Activated T-helper 1 cell treated with anti-CD3 and anti-CD28 coated beads, Interleukin-2, amount 50 U/mL, for 16 hours (primary cell): ENCODE data around the gene CCNH.

Source experiments
- DNase-seq, 2 donors: peaks; one replicate each; pipeline ENCODE4 v3.0.0-alpha.2; 2020; ENCODE audit warnings: low read depth in 1 of 2, low spot score in 1 of 2

The CCNH gene

GRCh38 chr5:87412630-87413342 lies at the start of gene CCNH:
Gene CCNH, minus strand, starts transcription at chr5:87412930. Its CDS starts 136 bp downstream, at chr5:87412794.
- peak; percentile 90 for DNase-seq

DNA sequence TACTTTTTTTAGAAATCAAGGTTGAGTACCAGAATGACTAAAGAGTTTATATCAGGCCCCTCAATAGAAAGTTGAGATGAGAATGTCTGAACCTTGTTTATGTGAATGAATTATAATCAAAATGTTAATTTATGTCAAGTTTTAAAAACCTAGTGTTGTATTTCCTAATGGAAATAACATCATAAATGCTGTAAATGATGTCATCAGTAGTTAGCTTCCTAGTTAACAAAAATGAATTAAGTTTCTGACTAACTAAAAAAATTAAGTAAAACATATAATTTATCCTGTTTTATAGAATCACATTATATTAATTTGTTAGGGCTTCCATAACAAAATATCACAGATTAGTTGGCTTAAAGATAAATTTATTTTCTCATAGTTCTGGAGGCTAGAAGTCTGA lies 45.0 kb upstream of the CCNH start:
- DNase-seq, result no peak

DNA sequence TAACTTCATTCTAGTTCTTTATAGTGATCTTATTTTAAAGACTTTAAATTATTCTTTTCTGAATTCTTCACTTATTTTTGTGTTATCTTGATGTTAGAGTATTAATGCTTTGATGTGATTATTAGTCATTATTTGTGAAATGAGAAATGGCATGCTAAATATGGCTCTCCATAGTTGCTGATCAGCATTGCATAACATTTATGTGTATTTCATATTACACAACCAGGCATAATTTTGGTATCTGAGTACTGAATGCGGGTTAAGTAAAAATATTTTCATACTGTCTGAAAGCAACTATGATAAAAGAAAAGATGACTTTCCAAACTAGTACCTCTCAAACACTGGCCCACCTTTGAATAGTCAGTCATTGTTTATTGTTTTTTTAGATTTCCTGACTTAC lies 41.1 kb upstream of the CCNH start:
- DNase-seq, result no peak

DNA sequence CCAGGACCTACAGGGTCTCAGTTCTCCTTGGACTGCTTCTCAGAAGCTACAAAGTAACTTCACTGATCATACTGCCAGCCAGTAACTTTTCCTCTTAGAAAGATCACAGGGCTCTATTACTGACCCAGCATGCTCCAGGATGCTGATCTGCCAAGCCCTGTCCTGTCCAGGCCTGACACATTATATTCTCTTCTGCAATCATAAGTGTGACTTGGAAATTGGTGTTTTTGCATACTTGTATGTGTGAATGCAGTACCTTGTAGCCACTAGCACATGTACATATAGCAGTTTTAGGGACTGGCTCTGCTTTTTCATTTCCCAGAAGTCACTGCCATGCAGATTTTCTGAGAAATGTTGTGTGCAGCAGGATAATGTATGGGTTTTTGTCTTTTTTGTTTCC lies 40.1 kb upstream of the CCNH start:
- DNase-seq, result no peak

GRCh38 chr5:87442419-87442818 lies 29.7 kb upstream of the CCNH start:
- DNase-seq, result no peak

DNA sequence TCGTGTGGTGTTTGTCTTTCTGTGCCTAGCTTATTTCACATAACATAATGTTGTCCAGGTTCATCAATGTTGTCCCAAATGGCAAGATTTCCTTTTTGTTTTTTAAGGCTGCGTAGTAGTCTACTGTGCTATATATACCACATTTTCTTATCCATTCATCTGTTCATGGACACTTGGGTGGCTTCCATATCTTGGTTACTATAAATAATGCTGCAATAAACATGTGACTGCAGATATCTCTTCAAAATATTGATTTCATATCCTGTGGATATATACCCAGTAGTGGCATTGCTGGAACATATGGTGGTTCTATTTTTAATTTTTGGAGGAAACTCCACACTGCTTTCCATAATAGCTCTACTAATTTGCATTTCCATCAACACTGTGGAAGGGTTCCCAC lies 25.5 kb upstream of the CCNH start:
- DNase-seq, result no peak

GRCh38 chr5:87437724-87438123 lies 25.0 kb upstream of the CCNH start:
- DNase-seq, result no peak

DNA sequence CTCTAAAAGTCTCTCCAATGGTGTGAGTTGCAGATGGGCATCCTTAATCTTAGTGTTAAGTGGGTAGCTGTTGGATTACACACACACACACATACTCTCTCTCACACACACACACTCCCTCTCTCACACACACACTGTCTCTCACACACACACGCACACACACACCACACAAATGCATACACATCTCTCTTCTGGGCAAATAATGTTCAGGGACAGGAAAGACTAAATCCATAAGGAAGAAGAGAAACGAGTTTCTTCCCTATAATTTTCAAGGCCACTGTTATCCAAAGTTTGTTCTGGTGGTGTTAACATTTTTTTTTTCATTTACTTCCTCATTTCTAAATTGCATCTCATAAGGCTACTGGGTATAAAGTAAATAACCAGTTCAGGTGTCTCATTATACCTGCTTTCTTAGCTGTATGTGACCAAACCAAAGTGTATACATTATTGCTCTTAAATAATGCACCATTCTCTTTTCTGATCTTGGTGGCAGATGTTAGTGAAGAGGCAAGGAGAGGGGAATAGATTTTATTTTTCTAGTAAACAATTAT lies 22.5 kb upstream of the CCNH start:
- no peak for DNase-seq

DNA sequence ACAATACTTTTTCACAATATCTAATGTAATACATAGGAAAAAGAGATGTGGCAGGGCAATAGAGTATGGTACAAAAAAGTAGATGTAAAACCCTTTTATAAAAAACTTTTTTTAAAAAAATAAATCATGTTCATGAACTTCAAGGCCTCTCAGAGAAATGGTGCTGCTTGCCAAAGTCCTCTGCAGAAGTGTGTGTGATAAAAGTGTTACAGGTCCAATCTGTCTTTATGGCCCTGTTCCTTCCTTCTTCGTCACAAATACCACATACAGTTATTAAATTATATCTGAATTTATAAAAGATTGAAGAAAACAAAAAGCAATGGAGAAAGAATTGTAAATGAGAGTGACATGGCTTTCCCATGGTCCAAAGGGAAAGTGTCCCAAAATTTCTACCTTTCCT lies 21.7 kb upstream of the CCNH start:
- no peak for DNase-seq

- no peak for DNase-seq
Measured at GRCh38 chr5:87433945-87434344, 21.2 kb upstream of the CCNH start.

DNA sequence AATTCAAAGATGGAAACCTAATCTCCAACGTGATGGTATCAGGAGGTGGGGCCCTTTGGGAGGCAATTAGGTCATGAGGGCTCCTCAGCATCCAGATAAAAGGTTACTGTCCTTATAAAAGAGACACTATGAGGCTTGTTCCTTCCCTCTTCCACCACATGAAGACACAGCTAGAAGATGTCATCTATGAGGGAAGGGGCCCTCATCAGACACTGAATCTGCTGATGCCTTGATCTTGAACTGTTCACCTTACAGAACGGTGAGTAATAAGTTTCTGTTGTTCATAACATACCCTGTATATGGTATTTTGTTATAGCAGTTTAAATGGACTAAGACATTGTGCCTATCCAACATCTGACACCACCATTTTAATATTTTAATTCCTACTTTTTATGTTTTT lies 19.7 kb upstream of the CCNH start:
- DNase-seq, result no peak

DNA sequence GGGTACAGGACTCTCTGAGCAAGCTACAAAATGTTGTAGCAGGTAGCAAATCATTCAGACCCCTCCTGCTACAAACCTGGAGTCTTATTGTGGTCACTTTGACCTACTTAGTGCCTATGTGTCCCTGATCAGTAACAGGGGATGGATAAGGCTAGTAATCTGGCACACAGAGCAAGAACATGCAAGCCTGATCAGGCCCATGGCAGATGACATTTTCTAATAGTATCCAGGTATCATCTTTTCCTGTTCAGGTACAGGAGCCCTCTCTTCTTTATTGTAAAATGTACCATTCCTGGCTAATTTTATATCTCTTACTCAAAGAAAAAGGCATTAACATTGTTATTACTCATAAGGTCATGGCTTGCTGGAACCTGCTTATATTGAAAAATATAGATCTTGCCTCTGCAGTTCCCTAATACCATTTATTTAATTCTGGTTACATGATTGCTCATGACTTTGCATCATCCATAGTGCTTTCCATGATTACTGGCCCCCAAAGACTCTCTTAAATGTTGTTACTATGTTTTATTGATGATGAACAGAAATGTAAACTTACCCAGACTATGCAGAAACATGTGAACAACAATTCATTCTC lies 18.2 kb upstream of the CCNH start:
- DNase-seq, result no peak

DNA sequence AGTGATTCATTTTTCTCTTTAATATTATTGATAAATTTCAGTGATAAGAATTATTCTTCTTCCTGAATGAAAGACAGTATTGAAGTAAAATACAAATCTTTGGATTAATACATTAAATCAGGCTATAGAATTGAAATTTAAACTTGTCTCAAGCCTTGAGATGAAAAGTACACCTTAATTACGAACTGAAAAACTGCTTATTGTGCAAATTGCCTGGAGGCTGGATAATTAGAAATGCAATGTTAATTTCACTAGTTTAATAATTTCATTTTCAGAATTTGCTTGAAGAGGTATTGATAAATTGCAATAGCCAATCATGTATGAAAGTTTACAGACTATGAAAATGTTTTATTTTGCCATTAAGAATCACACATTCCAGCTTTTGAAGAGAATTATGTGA lies 11.0 kb upstream of the CCNH start:
- no peak for DNase-seq

- no peak for DNase-seq
Measured at GRCh38 chr5:87421307-87421706, 8.6 kb upstream of the CCNH start.

GRCh38 chr5:87418506-87418905 lies 5.8 kb upstream of the CCNH start:
- no peak for DNase-seq

- DNase-seq, result no peak
Measured at GRCh38 chr5:87413343-87413645, 564 bp upstream of the CCNH start.

DNA sequence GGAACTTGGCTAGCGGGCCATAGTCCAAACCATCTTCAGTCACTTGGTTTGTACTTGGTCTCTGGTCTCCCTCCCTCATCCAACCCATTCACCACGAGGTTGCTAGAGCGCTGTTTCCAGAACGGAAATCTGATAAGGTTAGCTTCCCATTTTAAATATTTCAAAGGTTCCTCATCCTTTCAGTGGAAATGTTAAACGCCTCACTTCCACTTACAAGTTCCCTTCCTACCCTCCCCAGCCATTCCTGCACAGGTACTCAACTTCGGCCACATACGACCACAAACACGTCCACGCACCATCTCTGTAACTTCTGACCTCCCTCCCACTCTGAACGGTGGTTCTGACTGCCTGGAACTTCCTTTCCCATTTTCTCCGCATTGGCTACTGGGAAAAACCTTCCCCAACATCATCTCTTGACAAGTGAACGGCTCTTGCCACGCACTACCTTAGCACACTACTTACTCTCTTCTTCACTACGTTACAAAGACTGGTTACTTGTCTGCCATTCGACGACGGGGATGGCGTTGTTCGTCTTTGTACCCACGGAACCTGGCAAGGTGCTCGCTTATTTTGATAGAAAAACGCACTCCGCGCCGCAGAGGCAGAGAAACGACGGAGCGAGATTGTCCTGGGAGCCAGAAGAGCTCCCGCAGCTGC lies 629 bp downstream of the CCNH start:
- DNase-seq, result no peak

GRCh38 chr5:87411586-87411972 lies 1.2 kb downstream of the CCNH start:
- DNase-seq, result no peak

DNA sequence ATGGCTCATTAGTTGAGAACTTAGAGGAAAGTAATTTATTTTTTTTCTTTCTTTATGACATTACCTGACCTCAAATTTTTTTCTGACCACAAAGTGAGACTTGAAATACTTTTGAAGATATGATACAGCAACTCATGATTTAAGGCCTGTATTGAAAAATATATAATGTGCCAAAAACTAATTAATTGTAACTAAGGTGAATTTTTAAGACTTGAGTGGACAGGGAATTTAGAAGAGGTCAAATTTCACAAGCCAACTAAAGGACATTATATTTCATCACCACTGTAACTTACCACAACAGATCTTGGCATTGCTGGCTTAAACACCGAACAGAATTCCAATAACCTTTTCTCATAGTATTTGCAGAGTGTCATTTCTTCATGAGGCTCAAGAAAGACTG lies 1.8 kb downstream of the CCNH start:
- DNase-seq, result no peak

- no peak for DNase-seq
Measured at GRCh38 chr5:87408204-87408603, 4.5 kb downstream of the CCNH start.

GRCh38 chr5:87405472-87406155 lies 7.1 kb downstream of the CCNH start:
- DNase-seq, result no peak

GRCh38 chr5:87404359-87404758 lies 8.4 kb downstream of the CCNH start:
- no peak for DNase-seq
